K562 (cell line): Measurements from ENCODE around the gene TNFRSF6B. TPM values are rescaled to one million over a fixed set of nuclear protein-coding genes. Genes with fewer than 3 reads are reported as not detected.
A peak's percentile ranks its signal among the peaks of the same experiment; 100 is the strongest.

Source experiments
- ATAC-seq: fragments of 200-7000 bp; cut with Tn5 transposase; 3 replicates; pipeline ENCODE4 v1.9.1; 2020; ENCODE audit warnings: moderate library complexity
- BruUV-seq: library from RNA; stranded (reverse); fragments of 400-500 nt; replicated peaks from 2 replicates; lab custom pipeline; 2021; lab: Mats Ljungman, UMichigan
- CTCF ChIA-PET: fragments of 300-600 bp; formaldehyde crosslinking; extraction: SDS; loops from one replicate; lab custom pipeline; 2021; ENCODE audit warnings: low intra/inter-chr PET ratio; lab: Yijun Ruan, JAX
- POLR2A ChIA-PET: fragments of 300-600, 350-650 bp; sonication (Branson Sonifier 250); formaldehyde crosslinking; extraction: SDS; loops from one replicate; lab custom pipeline; 2021; ENCODE audit warnings: antibody characterized with exemption, inconsistent platforms; lab: Yijun Ruan, JAX
- DNase-seq, 4 experiments: peaks; one replicate each; pipeline versions ENCODE4 v3.0.0 to v3.0.0-alpha.2; 2011 to 2018; ENCODE audit warnings: low spot score in 3 of 4, mixed read lengths in 3 of 4; ENCODE audit errors: extremely low read depth in 1 of 4
- FAIRE-seq: peaks from 2 replicates; lab custom pipeline; 2011; peaks lifted over from hg19 to GRCh38; lab: Jason Lieb, UNC
- H2AFZ ChIP-seq: 2 replicates; pipeline ENCODE4 v1.6.0; 2011; ENCODE audit warnings: low read depth, low read length, control low read depth, inconsistent platforms
- H3K27ac ChIP-seq: fragments of 200-600 bp; 3 replicates; pipeline ENCODE4 v1.8.0; 2011; ENCODE audit warnings: low read depth, mild to moderate bottlenecking, control low read depth, inconsistent platforms, low read length, moderate library complexity, mixed read lengths; ENCODE audit errors: extremely low read depth
- H3K27me3 ChIP-seq, 2 experiments: fragments of 300-600 bp in 1 of 2; 2 replicates in 1 of 2; 3 replicates in 1 of 2; pipeline versions ENCODE4 v1.6.0 to v1.8.0; 2011; ENCODE audit warnings: inconsistent platforms in 2 of 2, low read length in 2 of 2, mild to moderate bottlenecking in 1 of 2, mixed read lengths in 1 of 2, moderate library complexity in 1 of 2; ENCODE audit not compliant: control insufficient read depth in 2 of 2, insufficient read depth in 2 of 2
- H3K36me3 ChIP-seq: fragments of 300-600 bp; 3 replicates; pipeline ENCODE4 v1.8.0; 2011; ENCODE audit warnings: mild to moderate bottlenecking, low read length, inconsistent platforms; ENCODE audit not compliant: control insufficient read depth, insufficient read depth
- H3K4me1 ChIP-seq, 2 experiments: fragments of 200-600 bp in 1 of 2; replicated peaks in 1 of 2; 2 replicates in 1 of 2; 3 replicates in 1 of 2; pipeline versions ENCODE4 v1.5.1 to v1.8.0; 2011; ENCODE audit warnings: inconsistent platforms in 2 of 2, low read length in 2 of 2, mild to moderate bottlenecking in 1 of 2, mixed read lengths in 1 of 2, moderate library complexity in 1 of 2; ENCODE audit not compliant: control insufficient read depth in 2 of 2, insufficient read depth in 2 of 2
- H3K4me2 ChIP-seq: 2 replicates; pipeline ENCODE4 v1.6.1; 2011; ENCODE audit warnings: low read length, control low read depth, inconsistent platforms, mixed read lengths; ENCODE audit not compliant: insufficient read depth
- H3K4me3 ChIP-seq: fragments of 200-600 bp; sonication (generic), shearing (Covaris generic); 2 replicates; pipeline ENCODE4 v1.5.1; 2016; ENCODE audit warnings: control low read depth, inconsistent platforms
- H3K79me2 ChIP-seq: fragments of 200-600 bp; 3 replicates; pipeline ENCODE4 v1.8.0; 2011; ENCODE audit warnings: low read length, inconsistent platforms; ENCODE audit not compliant: control insufficient read depth, insufficient read depth
- H3K9ac ChIP-seq, 2 experiments: 2 replicates each; pipeline versions ENCODE4 v1.6.0 to v1.6.1; 2011; ENCODE audit warnings: low read depth in 2 of 2, low read length in 2 of 2, control low read depth in 1 of 2, inconsistent platforms in 1 of 2, mild to moderate bottlenecking in 1 of 2, mixed read lengths in 1 of 2; ENCODE audit not compliant: insufficient read depth in 1 of 2
- H3K9me1 ChIP-seq: one replicate; pipeline ENCODE4 v1.6.0; 2011; ENCODE audit warnings: inconsistent platforms, mild to moderate bottlenecking, low read length, moderate library complexity; ENCODE audit not compliant: control insufficient read depth, insufficient read depth
- H3K9me3 ChIP-seq: replicated peaks from 2 replicates; pipeline ENCODE4 v1.5.1; 2011; ENCODE audit warnings: low read depth, low read length, inconsistent platforms; ENCODE audit not compliant: control insufficient read depth, insufficient read depth
- H4K20me1 ChIP-seq: replicated peaks from 2 replicates; pipeline ENCODE4 v1.6.1; 2011; ENCODE audit warnings: low read length, inconsistent platforms, mixed read lengths; ENCODE audit not compliant: control insufficient read depth, insufficient read depth
- ATF1 ChIP-seq, 2 experiments: fragments of 450-650 bp in 1 of 2; IDR thresholded peaks; 2 replicates each; pipeline ENCODE4 v1.6.1; 2016; ENCODE audit warnings: missing compliant biosample characterization in 1 of 2, missing genetic modification characterization in 1 of 2
- CHCHD3 ChIP-seq: fragments of 250-450 bp; sonication (Bioruptor Pico); IDR thresholded peaks from 2 replicates; pipeline ENCODE4 v2.1.2; 2022; ENCODE audit warnings: mild to moderate bottlenecking
- HNRNPK ChIP-seq: fragments of 200-400 bp; formaldehyde crosslinking; IDR thresholded peaks from one replicate; pipeline ENCODE4 v1.6.1; 2018; ENCODE audit warnings: mild to moderate bottlenecking, low read depth, low read length; ENCODE audit not compliant: poor library complexity, severe bottlenecking
- HNRNPLL ChIP-seq: fragments of 200-400 bp; formaldehyde crosslinking; IDR thresholded peaks from 2 replicates; pipeline ENCODE4 v1.6.1; 2017; ENCODE audit warnings: low read length, low read depth, mild to moderate bottlenecking; ENCODE audit not compliant: poor library complexity, severe bottlenecking
- PTTG1 ChIP-seq: fragments of 450-650 bp; IDR thresholded peaks from 2 replicates; pipeline ENCODE4 v1.6.1; 2016; ENCODE audit warnings: low read depth, mild to moderate bottlenecking, missing genetic modification characterization, missing compliant biosample characterization
- RBBP5 ChIP-seq: fragments of 200-600 bp; sonication (generic); IDR thresholded peaks from 2 replicates; pipeline ENCODE4 v1.6.1; 2012; ENCODE audit warnings: borderline replicate concordance, mild to moderate bottlenecking, low read length, control low read depth, inconsistent platforms; ENCODE audit not compliant: insufficient read depth, poor library complexity, severe bottlenecking
- RBM34 ChIP-seq: fragments of 200-400 bp; formaldehyde crosslinking; IDR thresholded peaks from 2 replicates; pipeline ENCODE4 v1.6.1; 2018; ENCODE audit warnings: low read length, borderline replicate concordance; ENCODE audit not compliant: insufficient read depth
- SREBF1 ChIP-seq: fragments of 150-350 bp; IDR thresholded peaks from 2 replicates; pipeline ENCODE4 v1.6.1; 2014; ENCODE audit warnings: antibody characterized with exemption, low read depth, low read length, borderline replicate concordance
- ZBTB17 ChIP-seq: fragments of 450-650 bp; formaldehyde crosslinking; IDR thresholded peaks from 2 replicates; pipeline ENCODE4 v1.4.0; 2020; ENCODE audit warnings: mild to moderate bottlenecking
- ZNF274 ChIP-seq: IDR thresholded peaks from 2 replicates; pipeline ENCODE4 v1.6.1; 2011; ENCODE audit warnings: low read depth, mild to moderate bottlenecking, low read length, moderate library complexity, borderline replicate concordance
- ZNF324 ChIP-seq: fragments of 250-450 bp; sonication (Bioruptor Pico); IDR thresholded peaks from 2 replicates; pipeline ENCODE4 v1.4.0; 2020; ENCODE audit warnings: mild to moderate bottlenecking
- ZNF408 ChIP-seq: fragments of 250-450 bp; sonication (Bioruptor Pico); IDR thresholded peaks from 2 replicates; pipeline ENCODE4 v1.4.0; 2020; ENCODE audit warnings: low read depth, mild to moderate bottlenecking, moderate library complexity
- WGBS: fragments of 100-300 bp; shearing (Covaris generic); methylation state at CpG from one replicate; pipeline ENCODE4 v1.1.6; 2016; ENCODE audit warnings: low coverage, mixed read lengths; ENCODE audit not compliant: insufficient coverage; ENCODE audit errors: missing lambda C conversion rate; 5-methylcytosine and 5-hydroxymethylcytosine counted together
- in situ Hi-C: fragments of 300-500 bp; cut with MboI; formaldehyde crosslinking; loops from 4 replicates; pipeline ENCODE4 v1.15.0; 2018; ENCODE audit warnings: inconsistent platforms, mixed read lengths
- intact Hi-C: fragments of 100-400 bp; cut with micrococcal nuclease; formaldehyde crosslinking; loops from 2 replicates; pipeline ENCODE4 v1.14.2; 2022
- polyA plus RNA-seq, 8 experiments: library from polyadenylated mRNA; depleted of rRNA in 4 of 8; stranded (reverse) in 5 of 8; unstranded in 3 of 8; fragments of >200 nt; fragmentation: Nextera tagmentation in 2 of 8; fragmentation: Illumina TruSeq in 1 of 8; extraction: Ambion mirVana in 2 of 8; extraction: Trizol in 1 of 8; gene quantifications; 2 replicates each; pipeline versions ENCODE4 v1.2.1 to v1.2.3, GENCODE V29; 2011 to 2014; ENCODE audit warnings: inconsistent platforms in 1 of 8, missing spikeins in 1 of 8
- total RNA-seq, 7 experiments: library from RNA; depleted of rRNA in 6 of 7; stranded (reverse); fragments of >200 nt in 6 of 7; fragmentation: Illumina TruSeq in 2 of 7; extraction: Trizol in 2 of 7; gene quantifications; 2 replicates each; pipeline versions ENCODE4 v1.2.1 to v1.2.3, GENCODE V29; 2011 to 2021; ENCODE audit warnings: low replicate concordance in 1 of 7
- TF ChIP-seq, protein P1 (sequence below): fragments of 200-800 bp; sonication (Bioruptor generic); IDR thresholded peaks from 2 replicates; pipeline ENCODE4 v1.6.1; 2017; ENCODE audit warnings: missing genetic modification characterization, missing compliant biosample characterization
- TF ChIP-seq, protein P2 (sequence below): sonication (generic); formaldehyde crosslinking; IDR thresholded peaks from 2 replicates; pipeline ENCODE4 v1.8.0; 2022; ENCODE audit warnings: mild to moderate bottlenecking, missing genetic modification reagents, borderline replicate concordance
- TF ChIP-seq, protein P3 (sequence below): fragments of 450-650 bp; IDR thresholded peaks from 2 replicates; pipeline ENCODE4 v1.6.1; 2018; ENCODE audit warnings: mild to moderate bottlenecking, low read depth; ENCODE audit not compliant: partially characterized antibody

The TNFRSF6B gene
- total and polyA plus RNA-seq, 9 of the 15 experiments (the other 6 are each of a cell fraction or from before 2014, with no cell fraction given): 0.10 to 3.5 (median 0.32) TPM; not detected in 6

DNA sequence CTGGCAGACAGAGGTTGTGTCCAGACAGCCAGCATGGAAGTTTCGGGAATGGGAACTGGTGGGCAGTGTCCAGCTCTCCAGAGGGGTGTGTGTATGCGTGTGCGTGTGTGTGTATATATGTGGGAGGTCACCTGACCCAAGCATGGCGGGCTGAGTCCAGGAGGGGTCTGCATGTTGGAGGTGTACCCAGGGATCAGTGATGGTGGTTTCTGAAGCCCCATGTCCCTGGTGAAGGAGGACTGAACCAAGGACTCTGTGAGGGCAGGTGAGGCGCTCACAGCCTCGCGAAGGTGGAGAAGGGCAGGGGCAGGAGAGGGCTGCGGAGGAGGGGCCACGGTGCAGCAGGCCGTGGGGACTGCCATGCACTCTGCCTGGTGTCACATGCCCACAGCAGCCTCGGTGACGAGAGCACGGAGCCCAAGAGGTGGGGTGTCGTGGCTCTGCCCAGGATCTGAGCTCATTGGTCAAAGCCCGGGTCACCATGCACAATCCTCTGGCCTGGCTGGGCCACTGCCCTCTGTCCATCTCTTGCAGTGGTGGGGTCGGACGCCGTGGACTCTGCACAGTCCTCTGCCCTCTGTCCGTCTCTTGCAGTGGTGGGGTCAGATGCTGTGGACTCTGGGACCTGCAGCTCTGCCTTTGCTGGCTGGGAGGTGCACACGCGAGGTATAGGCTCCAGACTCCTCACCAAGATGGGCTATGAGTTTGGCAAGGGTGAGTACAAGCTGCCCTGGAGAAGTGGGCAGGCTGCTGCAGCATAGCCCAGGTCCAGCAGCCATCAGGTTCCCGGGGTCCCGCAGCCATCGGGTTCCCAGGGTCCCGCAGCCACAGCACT, 37.9 kb downstream of the TNFRSF6B start:
- Histone ChIP-seq H3K27ac (no peak overlapping the region), H3K27me3 (no peaks in the 10 kb centered on the region), H3K4me1 (peaks cover 3 to 58% of the 10 kb centered on the region in 2 experiments; a peak in 3 of 5 replicates), H2AFZ (no peak overlapping the region), H3K9ac (no peak overlapping the region), H3K4me2 (no peak overlapping the region), H3K9me1 (no peaks in the 10 kb centered on the region), H3K36me3 (peaks cover 67% of the 10 kb centered on the region; the same call in 2 of the 3 replicates), H3K9me3 (peaks cover 4% of the 10 kb centered on the region), H4K20me1 (0 out of 2 replicates have a peak, but pooled peaks cover 5% of the 10 kb centered on the region), H3K79me2 (peaks cover 21% of the 10 kb centered on the region), H3K4me3 (no peak overlapping the region)
- ATAC-seq (no peak), DNase-seq (peak in 2 of 4 experiments; percentile 3), FAIRE-seq (no peak)
- POLR2A ChIA-PET: interaction anchor here (0.5 kb wide), 2 partner anchors 209 to 246 kb away, joined by 4 read pairs; no protein-coding TSS in a partner anchor
- WGBS: 93% methylated on average over 18 of the region's 25 CpGs
- BruUV-seq: no TSS peak
- CTCF ChIA-PET: no interaction called here
- in situ Hi-C loops (no loop called here), intact Hi-C loops (no loop called here)
- TF ChIP-seq HNRNPLL (no peak), PTTG1 (tag) (no peak), ZNF408 (no peak), ATF1 (CRISPR knock-in tag; IDR thresholded peaks at IDR 0.05) (no peak), ATF1 (tag; IDR thresholded peaks at IDR 0.05) (no peak), RBM34 (no peak), SREBF1 (no peak), CHCHD3 (CRISPR knock-in tag) (no peak), ZNF274 (no peak), ZNF324 (CRISPR knock-in tag) (no peak), HNRNPK (no peak), ZBTB17 (no peak), RBBP5 (no peak)
- TF ChIP-seq, protein P1, sequence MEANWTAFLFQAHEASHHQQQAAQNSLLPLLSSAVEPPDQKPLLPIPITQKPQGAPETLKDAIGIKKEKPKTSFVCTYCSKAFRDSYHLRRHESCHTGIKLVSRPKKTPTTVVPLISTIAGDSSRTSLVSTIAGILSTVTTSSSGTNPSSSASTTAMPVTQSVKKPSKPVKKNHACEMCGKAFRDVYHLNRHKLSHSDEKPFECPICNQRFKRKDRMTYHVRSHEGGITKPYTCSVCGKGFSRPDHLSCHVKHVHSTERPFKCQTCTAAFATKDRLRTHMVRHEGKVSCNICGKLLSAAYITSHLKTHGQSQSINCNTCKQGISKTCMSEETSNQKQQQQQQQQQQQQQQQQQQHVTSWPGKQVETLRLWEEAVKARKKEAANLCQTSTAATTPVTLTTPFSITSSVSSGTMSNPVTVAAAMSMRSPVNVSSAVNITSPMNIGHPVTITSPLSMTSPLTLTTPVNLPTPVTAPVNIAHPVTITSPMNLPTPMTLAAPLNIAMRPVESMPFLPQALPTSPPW: no peak
- TF ChIP-seq, protein P2, sequence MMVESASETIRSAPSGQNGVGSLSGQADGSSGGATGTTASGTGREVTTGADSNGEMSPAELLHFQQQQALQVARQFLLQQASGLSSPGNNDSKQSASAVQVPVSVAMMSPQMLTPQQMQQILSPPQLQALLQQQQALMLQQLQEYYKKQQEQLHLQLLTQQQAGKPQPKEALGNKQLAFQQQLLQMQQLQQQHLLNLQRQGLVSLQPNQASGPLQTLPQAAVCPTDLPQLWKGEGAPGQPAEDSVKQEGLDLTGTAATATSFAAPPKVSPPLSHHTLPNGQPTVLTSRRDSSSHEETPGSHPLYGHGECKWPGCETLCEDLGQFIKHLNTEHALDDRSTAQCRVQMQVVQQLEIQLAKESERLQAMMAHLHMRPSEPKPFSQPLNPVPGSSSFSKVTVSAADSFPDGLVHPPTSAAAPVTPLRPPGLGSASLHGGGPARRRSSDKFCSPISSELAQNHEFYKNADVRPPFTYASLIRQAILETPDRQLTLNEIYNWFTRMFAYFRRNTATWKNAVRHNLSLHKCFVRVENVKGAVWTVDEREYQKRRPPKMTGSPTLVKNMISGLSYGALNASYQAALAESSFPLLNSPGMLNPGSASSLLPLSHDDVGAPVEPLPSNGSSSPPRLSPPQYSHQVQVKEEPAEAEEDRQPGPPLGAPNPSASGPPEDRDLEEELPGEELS (CRISPR knock-in tag): no peak
- TF ChIP-seq, protein P3, sequence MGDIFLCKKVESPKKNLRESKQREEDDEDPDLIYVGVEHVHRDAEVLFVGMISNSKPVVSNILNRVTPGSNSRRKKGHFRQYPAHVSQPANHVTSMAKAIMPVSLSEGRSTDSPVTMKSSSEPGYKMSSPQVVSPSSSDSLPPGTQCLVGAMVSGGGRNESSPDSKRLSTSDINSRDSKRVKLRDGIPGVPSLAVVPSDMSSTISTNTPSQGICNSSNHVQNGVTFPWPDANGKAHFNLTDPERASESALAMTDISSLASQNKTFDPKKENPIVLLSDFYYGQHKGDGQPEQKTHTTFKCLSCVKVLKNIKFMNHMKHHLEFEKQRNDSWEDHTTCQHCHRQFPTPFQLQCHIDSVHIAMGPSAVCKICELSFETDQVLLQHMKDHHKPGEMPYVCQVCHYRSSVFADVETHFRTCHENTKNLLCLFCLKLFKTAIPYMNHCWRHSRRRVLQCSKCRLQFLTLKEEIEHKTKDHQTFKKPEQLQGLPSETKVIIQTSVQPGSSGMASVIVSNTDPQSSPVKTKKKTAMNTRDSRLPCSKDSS: no peak
